GM12875 (cell line): ENCODE measurements around the gene ZNF775.

ENCODE experiments used
- H3K4me3 ChIP-seq: one replicate; pipeline ENCODE4 v1.5.1; 2011; ENCODE audit warnings: low read depth, low read length, control low read depth
- TF ChIP-seq, protein P1 (sequence below): IDR thresholded peaks from 2 replicates; pipeline ENCODE4 v1.5.1; 2011; ENCODE audit warnings: low read depth, mild to moderate bottlenecking, control low read depth, inconsistent platforms, low read length, moderate library complexity, borderline replicate concordance; ENCODE audit not compliant: insufficient read depth

Gene ZNF775

DNA sequence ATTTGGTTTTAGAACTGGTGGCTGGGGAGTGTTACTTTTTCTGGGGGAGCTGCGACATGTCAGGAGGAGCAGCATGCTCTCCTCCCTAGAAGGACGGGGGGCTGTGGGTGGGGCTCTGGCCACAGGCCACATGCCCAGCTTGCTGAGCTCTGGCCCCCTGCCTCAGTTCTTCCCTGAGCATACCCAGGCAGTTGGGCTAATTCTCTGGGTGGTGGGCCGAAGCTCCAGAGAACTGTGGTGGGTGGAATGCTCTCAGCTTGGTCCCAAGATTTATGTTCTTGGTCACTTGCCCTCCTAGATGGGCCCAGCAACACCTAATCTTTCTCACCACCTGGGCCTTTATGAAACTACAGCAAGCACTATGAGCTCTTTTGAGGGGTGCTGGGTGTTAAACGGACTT, 5.1 kb upstream of the ZNF775 start:
- TF ChIP-seq, protein P1, sequence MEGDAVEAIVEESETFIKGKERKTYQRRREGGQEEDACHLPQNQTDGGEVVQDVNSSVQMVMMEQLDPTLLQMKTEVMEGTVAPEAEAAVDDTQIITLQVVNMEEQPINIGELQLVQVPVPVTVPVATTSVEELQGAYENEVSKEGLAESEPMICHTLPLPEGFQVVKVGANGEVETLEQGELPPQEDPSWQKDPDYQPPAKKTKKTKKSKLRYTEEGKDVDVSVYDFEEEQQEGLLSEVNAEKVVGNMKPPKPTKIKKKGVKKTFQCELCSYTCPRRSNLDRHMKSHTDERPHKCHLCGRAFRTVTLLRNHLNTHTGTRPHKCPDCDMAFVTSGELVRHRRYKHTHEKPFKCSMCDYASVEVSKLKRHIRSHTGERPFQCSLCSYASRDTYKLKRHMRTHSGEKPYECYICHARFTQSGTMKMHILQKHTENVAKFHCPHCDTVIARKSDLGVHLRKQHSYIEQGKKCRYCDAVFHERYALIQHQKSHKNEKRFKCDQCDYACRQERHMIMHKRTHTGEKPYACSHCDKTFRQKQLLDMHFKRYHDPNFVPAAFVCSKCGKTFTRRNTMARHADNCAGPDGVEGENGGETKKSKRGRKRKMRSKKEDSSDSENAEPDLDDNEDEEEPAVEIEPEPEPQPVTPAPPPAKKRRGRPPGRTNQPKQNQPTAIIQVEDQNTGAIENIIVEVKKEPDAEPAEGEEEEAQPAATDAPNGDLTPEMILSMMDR, result no peak
- H3K4me3 ChIP-seq, result no peak overlapping the region

DNA sequence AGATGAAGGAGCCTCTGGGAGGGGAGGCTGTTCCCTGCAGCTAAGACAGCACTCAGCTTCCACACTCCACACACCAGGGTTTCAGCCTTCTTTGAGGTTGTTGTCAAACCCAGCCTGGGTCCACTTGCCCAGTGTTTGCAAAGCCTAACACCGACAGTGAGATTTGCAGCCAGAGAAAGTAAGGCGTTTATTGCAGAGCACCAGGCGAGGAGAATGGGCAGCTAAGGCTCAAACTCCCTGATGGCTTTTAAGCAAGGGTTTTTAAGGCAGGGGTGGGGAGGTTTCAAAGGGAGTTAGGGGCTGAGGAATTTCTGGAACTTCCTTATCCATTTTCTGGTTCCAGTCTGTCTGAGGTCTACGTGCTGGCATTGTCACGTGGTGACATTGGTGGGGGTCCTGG, 4.7 kb upstream of the ZNF775 start:
- TF ChIP-seq, protein P1, result no peak
- H3K4me3 ChIP-seq, result no peak overlapping the region

DNA sequence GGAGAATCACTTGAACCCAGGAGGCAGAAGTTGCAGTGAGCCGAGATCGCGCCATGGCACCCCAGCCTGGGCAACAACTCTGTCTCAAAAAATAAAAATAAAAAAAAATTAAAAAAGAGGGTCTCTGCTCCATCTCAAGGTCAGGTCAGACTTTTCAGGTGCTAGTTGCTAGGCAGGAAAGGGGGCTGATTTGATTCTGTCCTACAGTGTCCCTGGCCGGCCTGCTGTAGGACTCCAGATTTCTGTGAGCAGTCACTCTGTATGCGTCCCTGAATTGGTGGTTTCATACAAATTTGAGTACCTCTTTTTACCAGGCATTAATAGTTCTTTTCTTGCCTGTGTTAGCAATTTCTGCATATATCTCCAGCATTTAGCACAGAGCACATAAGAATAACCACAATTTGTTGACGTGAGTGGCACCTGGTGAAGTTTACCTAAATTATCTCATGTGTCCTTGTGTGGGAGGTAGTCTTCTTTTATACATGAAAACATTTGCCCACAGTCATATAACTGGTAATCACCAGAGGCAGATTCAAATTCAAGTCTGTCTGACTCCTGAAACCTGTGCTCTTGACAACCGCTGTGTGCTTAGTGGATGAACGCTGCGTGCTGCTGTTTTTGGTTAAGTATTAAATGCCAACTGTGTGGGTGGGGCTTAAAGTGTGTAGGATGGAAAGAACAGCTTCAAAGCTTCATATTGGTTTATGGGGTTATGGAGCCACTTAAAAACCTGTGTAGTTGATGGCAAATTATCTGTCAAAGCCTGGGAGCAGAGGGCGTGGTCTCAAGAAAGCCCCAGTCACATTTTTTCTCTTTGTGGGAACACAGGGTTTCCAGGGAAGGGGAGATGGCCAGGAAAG, 3.2 kb upstream of the ZNF775 start:
- H3K4me3 ChIP-seq, result no peak overlapping the region
- TF ChIP-seq, protein P1, result no peak

DNA sequence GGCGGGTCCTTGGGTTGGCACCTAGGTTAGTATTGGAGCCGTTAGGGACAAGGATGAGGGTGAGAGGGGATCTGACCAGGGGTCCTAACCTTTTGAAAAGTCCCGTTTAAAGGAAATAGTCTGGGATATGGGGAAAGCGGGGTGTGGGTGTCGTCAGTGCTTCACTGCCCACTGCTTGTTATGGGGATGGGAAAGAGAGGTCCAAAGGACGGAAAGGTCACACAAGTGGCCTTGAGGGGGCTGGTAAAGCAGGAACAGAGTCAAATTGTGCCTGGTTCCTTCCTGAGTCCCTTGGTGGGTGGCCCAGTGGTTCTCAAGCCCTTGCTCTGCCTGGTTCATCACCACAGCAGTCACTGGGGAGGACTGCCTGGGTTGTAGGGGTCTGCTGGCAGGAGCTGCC, 2.6 kb upstream of the ZNF775 start:
- TF ChIP-seq, protein P1, result no peak
- H3K4me3 ChIP-seq, result no peak overlapping the region

DNA sequence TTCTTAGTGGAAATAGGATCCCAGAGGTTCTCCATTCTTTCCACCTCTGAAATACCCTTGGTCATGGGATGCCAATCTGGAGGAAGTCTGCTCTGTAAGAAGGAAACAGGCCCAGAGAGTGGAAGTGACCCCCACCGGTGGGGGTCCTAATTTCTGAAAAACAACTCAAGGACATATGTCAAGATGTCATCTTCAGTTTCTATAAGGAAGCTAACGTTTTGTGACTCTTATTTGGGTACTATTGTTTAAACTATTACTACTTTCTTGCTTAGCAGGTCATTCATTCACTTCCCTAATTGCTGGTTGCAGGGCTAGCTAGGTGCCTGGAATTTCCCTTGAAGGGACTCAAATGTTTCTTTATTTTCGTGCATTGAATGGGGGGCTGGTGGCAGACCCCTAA, 1.9 kb upstream of the ZNF775 start:
- TF ChIP-seq, protein P1, result no peak
- H3K4me3 ChIP-seq, result no peak overlapping the region

DNA sequence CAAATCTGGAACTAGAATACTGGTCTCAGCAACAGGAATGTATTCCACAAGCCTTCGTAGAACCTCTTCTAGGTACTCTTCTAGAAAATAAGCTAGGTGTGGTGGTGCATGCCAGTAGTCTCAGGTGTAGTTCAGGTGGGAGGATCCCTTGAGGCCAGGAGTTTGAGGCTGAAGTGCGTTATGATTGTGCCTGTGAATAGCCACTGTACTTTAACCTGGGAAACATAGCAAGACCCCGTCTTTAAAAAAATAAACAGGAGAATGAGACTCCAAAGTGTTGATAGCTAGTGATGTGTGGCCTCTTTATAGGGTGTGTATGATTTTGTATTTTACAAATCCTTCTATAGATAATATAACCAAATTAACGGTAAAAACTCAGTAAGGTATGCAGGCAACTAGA, 1.5 kb upstream of the ZNF775 start:
- TF ChIP-seq, protein P1, result no peak
- H3K4me3 ChIP-seq, result no peak overlapping the region

DNA sequence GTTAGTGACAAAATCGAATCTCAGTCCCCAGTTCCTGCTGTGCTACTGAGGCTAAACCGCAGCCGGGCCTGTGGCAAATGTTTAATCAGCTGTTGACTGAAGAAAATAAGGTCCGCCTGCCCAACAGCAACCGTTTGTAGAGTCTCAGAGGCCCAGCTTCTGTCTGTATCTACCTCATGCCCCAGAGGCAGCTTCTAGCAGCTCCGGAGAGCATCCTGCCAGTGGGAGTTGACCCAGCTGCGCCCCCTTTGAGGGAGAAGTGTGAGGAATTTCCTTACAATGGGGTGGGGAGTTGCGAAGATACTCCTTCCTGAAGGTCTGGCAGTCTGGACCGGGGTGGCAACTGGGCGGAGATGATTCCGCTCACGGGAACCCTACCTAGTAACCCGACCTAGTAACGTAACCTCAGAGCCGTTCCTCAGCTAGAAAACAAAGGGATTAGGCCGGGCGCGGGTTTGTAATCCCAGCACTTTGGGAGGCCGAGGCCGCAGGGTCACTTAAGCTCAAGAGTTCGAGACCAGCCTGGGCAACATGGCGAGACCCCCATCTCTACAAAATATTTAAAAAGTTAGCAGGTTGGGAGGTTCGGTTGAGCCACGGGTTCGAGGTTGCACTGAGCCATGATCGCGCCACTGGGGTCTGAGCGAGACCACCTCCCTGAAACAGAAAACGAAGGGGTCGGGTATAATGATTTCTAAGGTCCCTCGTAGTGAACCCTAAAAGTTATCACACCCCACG, 846 bp upstream of the ZNF775 start:
- TF ChIP-seq, protein P1, result 0 out of 2 replicates have a peak, but pooled peaks have one; percentile 1
- peak overlapping the region; percentile 65 for H3K4me3 ChIP-seq
